NCI-H128 (cell line): ENCODE measurements around the gene RYR3.

Source experiments
- DNase-seq: peaks from one replicate; lab custom pipeline; 2025; ENCODE audit not compliant: unreplicated experiment; lab: John Stamatoyannopoulos, UW

The RYR3 gene

GRCh38 chr15:33310481-33311311 is at the start of gene RYR3:
TSS of gene RYR3 (plus strand) at chr15:33310967. CDS start at chr15:33311046, 79 bp downstream.
- no peak for DNase-seq

- no peak for DNase-seq
Measured at GRCh38 chr15:33262306-33262705, 48.5 kb upstream of the RYR3 start.

DNA sequence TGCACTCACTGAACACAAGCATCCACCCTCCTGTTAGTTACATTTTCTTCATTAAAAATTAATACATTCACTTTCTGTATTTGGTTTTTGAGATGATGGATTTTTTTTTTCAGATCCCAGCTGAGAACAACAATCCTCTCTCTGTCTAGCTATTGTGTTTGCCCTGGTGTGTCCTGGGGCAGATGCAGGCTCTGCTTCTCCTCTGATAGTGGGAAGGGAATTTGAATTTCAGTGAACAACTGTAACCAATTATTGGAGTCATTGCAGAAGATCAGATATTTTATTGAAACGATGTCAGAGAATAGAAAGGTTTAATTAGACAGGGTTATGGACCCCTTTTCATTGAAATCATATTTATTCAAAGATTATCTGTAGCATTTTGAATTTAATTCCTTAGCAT is 33.1 kb upstream of the RYR3 start:
- DNase-seq, result no peak

DNA sequence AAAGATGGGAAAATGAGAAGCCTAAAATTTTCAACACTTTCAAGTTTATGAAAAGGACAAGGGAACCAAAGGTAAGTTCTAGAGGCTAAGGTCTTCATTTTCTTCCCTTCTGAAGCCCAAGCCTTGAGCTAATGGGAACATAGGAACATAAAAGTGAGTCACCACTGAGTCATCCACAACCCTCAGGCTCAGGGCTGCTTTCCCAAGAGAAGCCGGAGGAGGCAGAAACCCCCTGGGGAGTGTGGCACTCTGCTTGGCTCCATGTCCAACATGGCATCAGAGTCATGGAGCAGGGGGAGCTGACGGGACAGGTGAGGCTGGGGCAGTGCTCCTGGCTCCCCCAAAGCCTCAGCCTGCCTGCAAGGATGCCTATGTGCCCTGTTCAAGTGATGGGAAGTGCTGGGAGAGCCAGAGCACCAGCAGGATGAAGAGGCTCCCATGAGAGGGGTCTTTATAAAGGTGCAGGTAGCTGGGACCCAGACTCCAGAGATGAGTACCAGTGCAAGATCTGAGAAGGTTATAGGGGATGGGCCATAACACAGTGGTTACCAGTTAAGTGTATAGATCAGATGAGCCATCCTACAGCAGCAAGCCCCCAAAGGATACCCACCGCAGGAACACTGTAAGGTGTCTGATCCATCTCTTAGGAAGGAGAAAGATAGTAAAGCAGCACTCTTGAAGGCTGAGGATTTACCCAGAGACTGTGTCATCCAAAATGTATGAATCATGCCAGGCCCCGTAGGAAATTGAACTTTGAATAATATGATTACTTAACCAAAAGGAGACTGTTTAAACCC is 31.8 kb upstream of the RYR3 start:
- no peak for DNase-seq

- DNase-seq, result no peak
Measured at GRCh38 chr15:33279613-33280205, 31.1 kb upstream of the RYR3 start.

- DNase-seq, result no peak
Measured at GRCh38 chr15:33282226-33283020, 28.3 kb upstream of the RYR3 start.

- no peak for DNase-seq
Measured at GRCh38 chr15:33283576-33283975, 27.2 kb upstream of the RYR3 start.

DNA sequence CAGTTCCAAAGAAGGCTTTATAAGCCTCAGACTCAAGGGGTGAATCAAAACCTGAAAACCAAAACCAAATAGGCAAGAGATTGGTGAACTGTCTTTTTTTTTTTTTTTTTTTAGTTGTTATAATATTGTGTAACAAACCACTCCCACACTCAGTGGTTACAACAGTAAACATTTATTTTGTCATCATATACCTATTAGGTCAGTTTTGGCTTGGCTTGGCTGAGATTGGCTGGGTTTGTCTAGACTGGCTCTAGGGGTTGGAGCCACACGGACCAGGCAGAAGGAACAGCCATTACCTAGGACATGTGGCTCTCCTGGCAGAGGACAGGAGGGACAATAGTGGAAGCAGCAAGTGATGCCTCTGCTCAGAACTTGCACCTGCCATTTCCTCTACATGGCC is 26.4 kb upstream of the RYR3 start:
- DNase-seq, result no peak

GRCh38 chr15:33292717-33293307 is 18.0 kb upstream of the RYR3 start:
- peak; percentile 47 for DNase-seq

DNA sequence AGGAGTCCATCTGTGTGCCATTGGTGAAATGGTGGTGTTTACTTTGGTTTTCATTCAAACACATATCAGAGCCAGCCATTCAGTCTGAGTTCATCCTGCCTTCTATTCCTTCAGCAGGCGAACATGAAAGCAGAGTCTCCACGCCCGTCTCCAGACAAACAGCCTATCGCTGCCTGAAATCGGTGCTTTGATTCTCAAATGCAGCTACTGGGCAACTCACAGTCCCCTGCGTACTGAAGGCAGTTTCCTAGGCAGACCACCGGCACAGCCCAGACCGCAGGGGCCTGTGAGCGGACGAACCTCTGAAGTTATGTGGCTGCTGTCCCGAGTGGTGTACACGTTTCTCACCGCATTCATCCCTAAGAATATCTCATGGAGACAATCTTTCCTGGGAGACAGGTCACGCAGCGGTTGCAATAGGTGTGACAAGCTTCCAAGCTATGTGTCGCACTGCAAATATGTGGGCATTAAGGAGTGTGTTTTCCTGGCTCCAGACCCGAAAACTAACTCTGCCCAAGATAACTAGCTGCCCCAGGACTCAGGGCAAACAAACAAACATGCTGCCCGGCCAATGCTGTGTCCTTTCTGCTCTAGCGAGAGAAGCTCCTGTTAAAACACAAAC is 16.9 kb upstream of the RYR3 start:
- DNase-seq, result no peak

- no peak for DNase-seq
Measured at GRCh38 chr15:33296050-33296449, 14.7 kb upstream of the RYR3 start.

DNA sequence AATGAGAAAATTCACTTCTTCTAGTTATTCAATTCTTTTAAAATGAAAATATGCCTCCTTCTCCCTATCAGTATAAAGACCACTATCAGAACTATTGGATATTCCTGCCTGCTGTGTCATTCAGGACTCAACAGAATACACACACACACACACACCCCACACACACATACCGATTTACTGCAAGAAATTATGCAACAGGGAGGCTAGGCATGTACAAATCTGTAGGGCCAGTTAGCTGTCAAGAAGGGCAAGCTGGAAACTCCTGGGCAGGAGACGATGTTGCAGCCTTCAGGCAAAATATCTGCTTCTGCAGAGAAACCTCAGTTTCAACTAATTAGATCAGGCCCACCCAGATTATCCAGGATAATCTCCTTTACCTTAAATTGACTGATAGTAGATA is 13.9 kb upstream of the RYR3 start:
- no peak for DNase-seq

- DNase-seq, result no peak
Measured at GRCh38 chr15:33298631-33299030, 12.1 kb upstream of the RYR3 start.

GRCh38 chr15:33304924-33305323 is 5.8 kb upstream of the RYR3 start:
- no peak for DNase-seq

DNA sequence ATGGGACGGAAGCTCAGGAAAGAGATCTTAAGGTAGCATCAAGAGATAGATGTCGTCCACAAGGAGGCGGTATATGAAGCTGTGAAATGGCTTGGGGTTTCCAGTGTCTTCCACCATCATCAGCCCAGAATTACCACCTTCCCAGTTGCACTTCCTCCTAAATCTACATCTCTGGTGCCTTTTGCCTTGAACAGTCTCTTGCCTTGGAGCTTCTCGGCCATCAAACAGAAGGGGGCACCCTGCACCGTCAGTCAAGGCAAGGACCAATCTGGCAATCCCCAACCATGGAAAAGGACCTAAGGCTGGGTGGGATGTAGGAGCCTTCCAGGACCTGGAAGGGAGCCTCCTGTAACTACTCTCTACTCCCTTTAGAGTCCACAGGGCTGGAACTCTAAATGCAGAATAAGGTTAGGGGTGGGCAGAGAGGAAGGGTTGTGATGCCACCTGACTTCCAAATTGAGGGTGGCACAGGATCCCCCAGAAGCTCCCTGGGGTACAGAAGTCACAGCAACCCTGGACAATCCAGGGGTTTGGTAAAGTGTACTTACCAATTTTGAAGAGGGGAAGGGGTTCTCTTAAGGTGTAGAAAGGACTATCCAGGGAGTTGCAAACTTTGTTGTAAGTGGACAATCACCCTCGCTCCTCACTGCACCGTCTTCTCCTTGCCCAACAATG is 1.0 kb upstream of the RYR3 start:
- DNase-seq, result no peak

DNA sequence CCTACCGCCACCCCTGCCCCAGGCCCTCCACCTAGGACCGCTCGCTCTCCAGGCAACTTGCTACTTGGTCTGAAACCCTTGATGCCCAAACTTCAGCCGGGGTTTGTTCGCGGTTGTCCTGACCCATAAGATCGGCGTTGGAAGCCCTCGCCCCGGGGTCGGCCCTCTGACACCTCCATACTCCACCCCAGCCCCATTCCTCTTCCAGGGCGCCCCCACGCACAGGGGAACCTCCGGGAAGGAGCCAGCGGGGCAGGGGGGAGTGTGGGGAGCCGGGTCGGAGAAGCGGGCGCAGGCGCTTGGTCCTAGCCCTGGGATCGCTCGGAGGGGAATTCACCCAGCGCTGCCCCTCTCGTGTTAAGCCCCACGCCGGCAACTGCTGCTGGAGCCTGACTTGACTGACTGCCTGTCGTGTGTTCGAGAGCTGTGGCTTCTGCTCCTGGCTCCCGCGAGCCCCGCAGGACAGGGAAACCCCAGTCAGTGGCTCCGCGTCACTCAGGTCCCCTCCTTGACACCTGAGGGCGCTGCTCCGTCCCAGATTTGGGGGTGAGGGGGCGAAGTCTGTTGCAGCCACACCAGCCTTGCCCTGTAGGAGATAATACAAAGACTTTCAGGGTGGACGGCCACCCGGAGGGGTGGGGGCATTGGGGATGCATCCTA is 675 bp downstream of the RYR3 start:
- DNase-seq, result no peak

DNA sequence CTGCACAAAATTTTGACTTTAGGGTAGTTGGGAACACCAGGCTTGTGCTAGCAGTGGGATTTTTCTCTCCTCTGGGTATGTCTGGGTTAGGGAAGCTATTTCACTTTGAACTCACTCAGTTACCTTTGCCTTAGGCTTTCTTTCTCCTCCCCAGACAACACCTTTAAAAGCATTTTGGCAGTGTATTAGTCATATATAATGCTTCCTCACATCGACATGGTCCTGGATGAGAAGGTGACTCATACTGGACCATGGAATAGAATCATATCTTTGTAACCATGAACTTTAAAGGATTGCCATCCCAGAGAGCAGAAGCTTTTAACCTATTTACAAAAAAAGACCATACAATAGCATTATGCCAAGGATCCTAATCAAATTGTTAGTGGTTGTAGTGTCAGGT is 2.7 kb downstream of the RYR3 start:
- no peak for DNase-seq

DNA sequence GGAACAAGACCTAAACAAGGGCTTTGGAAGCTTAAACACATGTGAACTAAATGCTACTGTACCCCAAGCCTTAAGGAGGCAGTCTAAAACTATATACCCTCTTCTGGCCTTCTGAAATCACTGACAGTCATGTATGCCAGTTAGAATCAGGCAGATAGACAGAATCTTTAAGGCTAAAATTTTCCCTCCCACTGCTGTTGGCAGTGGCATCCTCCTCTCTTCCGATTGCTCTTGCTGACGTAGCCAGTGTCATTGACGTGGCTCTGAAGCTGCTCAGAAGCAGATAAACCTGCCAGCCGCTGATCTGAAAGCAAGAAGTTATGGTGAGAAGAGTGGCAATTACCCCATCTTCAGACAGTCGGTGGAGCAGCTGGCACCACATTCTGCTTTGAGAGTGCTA is 3.3 kb downstream of the RYR3 start:
- DNase-seq, result no peak

- DNase-seq, result no peak
Measured at GRCh38 chr15:33315044-33315443, 4.3 kb downstream of the RYR3 start.
